T-helper 2 cell treated with Interferon-gamma antibody and Interleukin-4, amounts not matched to agents 5 μg/mL and 100 μg/mL, for 36 hours (primary cell): ENCODE measurements around the gene NKTR.

Experiments used
- DNase-seq: peaks from one replicate; pipeline ENCODE4 v3.0.0; 2021; ENCODE audit warnings: low spot score
- H3K27ac Mint-ChIP-seq: one replicate; pipeline ENCODE4 v1.8.0; 2021; ENCODE audit warnings: mild to moderate bottlenecking, mixed read lengths
- H3K27me3 Mint-ChIP-seq: one replicate; pipeline ENCODE4 v1.8.0; 2021; ENCODE audit warnings: low read depth, mixed read lengths
- H3K36me3 Mint-ChIP-seq: one replicate; pipeline ENCODE4 v1.8.0; 2021; ENCODE audit warnings: low read depth, mixed read lengths
- H3K4me1 Mint-ChIP-seq: one replicate; pipeline ENCODE4 v1.8.0; 2021; ENCODE audit warnings: low read depth, mixed read lengths
- H3K4me3 Mint-ChIP-seq: one replicate; pipeline ENCODE4 v1.8.0; 2022; ENCODE audit warnings: mild to moderate bottlenecking, moderate library complexity, mixed read lengths
- H3K9me3 Mint-ChIP-seq: one replicate; pipeline ENCODE4 v1.8.0; 2021; ENCODE audit warnings: mixed read lengths

NKTR gene

DNA sequence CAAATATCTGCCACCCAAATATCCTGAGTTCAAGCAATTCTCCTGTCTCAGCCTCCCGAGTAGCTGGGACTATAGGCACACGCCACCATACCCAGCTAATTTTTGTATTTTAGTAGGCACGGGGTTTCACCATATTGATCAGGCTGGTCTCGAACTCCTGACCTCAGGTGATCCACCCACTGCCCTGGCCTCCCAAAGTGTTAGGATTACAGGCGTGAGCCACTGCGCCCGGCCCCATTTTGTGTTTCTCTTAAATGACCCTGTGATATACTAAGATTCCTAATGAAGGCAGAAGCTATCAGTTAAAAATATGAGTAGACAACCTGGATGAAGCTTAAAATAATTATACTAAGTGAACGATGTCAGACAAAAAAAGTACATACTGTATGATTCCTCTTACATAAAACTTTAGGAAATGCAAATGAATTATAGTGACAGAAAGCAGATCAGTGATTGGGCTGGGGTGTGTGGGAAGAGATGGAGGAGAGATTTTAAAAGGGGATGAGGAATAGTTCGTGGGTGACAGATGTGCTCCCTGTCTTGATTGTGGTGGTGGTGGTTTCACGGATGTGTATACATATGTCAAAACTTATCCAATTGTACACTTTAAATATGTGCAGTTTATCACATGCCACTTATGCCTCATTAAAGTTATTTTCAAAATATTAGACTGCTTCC is 81.0 kb downstream of the NKTR start:
- H3K27ac Mint-ChIP-seq = no peak overlapping the region

DNA sequence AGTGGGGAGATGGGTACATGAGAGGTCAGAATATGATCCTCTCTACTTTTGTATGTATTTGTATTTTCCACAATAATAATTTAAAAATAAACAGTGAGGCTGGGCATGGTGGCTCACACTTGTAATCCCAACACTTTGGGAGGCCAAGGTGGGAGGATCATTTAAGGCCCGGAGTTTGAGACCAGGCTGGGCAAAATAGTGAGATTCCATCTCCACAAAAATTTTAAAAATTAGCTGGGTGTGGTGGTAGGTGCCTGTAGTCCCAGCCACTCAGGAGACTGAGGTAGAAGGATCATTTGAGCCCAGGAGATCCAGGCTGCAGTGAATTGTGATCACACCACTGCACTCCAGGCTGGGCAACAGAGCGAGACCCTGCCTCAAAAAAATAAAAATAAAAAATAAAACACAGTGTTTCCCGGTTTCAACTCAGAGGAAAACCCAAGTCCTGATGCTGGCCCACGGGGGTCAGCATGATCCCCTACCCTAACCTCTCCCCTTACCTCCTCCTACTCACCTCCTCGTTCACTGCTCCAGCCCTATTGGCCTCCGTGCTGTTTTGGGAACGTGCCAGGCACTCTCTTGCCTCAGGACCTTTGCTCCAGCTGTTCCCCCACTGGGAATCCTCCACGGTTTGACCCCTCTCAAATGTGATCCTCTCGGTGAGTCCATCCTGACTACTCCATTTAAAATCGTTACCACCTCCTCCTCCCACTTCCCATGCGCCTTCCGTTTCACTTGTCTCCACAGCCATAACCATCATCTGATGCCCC is 82.0 kb downstream of the NKTR start:
- Mint-ChIP-seq H3K27ac (no peak overlapping the region), H3K9me3 (peaks cover 12% of the 10 kb centered on the region), H3K36me3 (no peaks in the 10 kb centered on the region), H3K4me3 (no peak overlapping the region), H3K4me1 (peaks cover 2% of the 10 kb centered on the region), H3K27me3 (peaks cover 7% of the 10 kb centered on the region)
- no peak for DNase-seq

More for the DNA sequence above, 81.0 kb downstream of the NKTR start:
- DNase-seq = no peak
- Mint-ChIP-seq H3K4me3 (no peak overlapping the region), H3K9me3 (peaks cover 20% of the 10 kb centered on the region), H3K4me1 (peaks cover 2% of the 10 kb centered on the region), H3K27me3 (peaks cover 4% of the 10 kb centered on the region), H3K36me3 (no peaks in the 10 kb centered on the region)

- no peaks in the 10 kb centered on the region for H3K9me3 Mint-ChIP-seq
- no peak overlapping the region for H3K4me3 Mint-ChIP-seq
- peaks cover 2% of the 10 kb centered on the region for H3K4me1 Mint-ChIP-seq
- H3K27ac Mint-ChIP-seq = no peak overlapping the region
- H3K27me3 Mint-ChIP-seq = peaks cover 7% of the 10 kb centered on the region
- H3K36me3 Mint-ChIP-seq = no peaks in the 10 kb centered on the region
- DNase-seq = peak; percentile 21
Measured at GRCh38 chr3:42683875-42684598, 83.6 kb downstream of the NKTR start.

DNA sequence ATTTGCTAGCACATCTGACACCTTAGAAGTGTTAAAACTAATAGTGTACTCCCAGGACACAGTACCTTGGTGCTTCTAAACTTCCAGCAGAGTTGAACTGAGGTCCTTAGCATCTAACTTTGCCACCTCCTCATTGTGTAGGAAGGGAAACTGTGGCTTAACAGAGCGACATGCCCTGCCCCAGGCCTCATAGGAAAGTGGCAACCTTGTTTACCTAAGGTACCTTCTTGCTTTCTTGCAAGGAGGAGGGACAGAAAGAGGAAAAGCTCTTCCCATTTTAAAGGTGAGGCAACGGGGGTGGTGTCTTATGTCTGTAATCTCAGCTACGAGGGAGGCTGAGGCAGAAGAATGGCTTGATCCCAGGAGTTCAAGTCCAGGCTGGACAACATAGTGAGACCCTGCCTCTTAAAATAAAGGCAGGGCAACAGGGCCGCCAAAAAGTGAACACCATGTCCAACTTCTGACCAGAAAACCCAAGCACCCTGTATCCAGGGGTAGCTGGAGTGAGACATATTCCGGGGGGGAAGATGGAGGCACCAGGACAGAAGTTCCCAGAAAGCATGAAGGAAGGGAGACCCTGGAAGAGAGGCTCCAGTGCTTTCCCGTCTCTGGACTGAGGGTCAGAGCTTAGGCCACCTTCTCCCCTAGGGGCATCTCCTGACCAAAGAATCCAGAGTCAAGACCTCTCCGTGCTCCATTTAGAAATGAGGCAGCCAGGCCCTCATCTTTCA is 84.3 kb downstream of the NKTR start:
- Mint-ChIP-seq H3K4me3 (no peak overlapping the region), H3K9me3 (no peaks in the 10 kb centered on the region), H3K27ac (no peak overlapping the region), H3K36me3 (no peaks in the 10 kb centered on the region), H3K4me1 (peaks cover 2% of the 10 kb centered on the region), H3K27me3 (peaks cover 7% of the 10 kb centered on the region)
- no peak for DNase-seq

GRCh38 chr3:42685363-42685881 is 84.9 kb downstream of the NKTR start, which contains the start of gene KLHL40:
KLHL40 (plus strand) TSS chr3:42685537; CDS start chr3:42685619, 82 bp downstream.
- Mint-ChIP-seq H3K36me3 (no peaks in the 10 kb centered on the region), H3K27me3 (peaks cover 7% of the 10 kb centered on the region), H3K4me1 (peaks cover 2% of the 10 kb centered on the region), H3K4me3 (no peak within 1 kb of the TSS), H3K27ac (no peak within 1 kb of the TSS), H3K9me3 (no peaks in the 10 kb centered on the region)
- DNase-seq = no peak

GRCh38 chr3:42685891-42686820 is 85.7 kb downstream of the NKTR start:
- Mint-ChIP-seq H3K36me3 (no peaks in the 10 kb centered on the region), H3K27me3 (peaks cover 7% of the 10 kb centered on the region), H3K27ac (no peak overlapping the region)

DNA sequence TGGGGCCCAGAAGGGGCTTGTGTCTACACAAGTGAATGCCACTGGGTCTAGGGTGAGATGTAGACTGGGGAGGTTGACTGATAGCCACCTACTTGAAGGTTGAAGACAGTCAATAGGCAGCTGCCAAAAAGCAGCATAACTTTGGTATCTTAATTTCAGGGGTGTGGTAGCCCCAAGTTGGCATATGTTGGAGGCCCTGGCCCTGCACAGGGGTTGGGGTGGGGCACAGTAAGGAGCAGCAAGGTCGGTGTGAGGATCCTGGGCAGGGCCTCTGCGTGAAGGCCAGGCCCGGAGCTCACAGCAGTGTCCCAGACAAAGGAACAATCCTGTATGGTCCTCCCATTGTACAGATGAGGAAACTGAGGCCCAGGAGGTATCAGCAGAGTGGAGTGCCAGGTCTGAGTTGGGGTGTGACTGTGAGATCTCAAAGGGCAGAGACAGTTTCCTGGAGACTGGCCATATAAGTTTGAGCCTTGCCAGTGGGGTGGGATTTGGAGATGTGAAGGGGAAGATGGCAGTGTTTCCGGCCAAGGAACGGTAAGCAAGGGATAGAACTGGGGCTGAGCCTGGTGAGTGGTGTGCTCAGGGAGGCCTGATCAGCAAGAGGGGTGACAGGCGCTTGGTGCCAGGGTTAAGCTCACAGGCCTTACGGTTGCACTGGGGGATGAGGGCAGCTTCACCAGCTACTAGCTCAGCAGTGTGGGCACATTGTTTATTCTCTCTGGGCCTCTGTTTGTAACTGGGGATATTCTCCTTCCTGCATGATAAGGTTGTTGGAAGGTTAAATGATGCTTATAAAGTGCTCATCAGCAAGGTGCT is 86.6 kb downstream of the NKTR start:
- Mint-ChIP-seq H3K4me1 (peaks cover 2% of the 10 kb centered on the region), H3K9me3 (no peaks in the 10 kb centered on the region), H3K36me3 (no peaks in the 10 kb centered on the region), H3K4me3 (no peak overlapping the region), H3K27ac (no peak overlapping the region), H3K27me3 (peaks cover 7% of the 10 kb centered on the region)
- no peak for DNase-seq

More at GRCh38 chr3:42685891-42686820, 85.7 kb downstream of the NKTR start:
- Mint-ChIP-seq H3K4me3 (no peak overlapping the region), H3K9me3 (no peaks in the 10 kb centered on the region), H3K4me1 (peaks cover 2% of the 10 kb centered on the region)
- DNase-seq = no peak

DNA sequence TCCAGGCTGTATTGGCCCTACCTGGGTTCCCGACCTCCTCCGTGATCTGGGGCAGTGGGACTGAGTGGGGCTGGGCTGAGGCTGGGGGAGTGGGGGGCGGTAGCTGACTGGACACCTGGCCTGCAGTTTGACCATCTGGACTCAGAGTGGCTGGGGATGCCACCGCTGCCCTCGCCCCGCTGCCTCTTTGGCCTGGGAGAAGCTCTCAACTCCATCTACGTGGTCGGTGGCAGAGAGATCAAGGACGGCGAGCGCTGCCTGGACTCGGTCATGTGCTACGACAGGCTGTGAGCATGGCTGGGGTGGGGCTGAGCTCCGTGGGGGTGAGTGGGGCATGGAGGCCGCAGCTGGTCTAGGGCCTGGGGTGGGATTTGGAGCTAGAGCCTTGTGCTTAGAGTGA is 87.5 kb downstream of the NKTR start:
- Mint-ChIP-seq H3K4me1 (peaks cover 2% of the 10 kb centered on the region), H3K9me3 (no peaks in the 10 kb centered on the region), H3K36me3 (no peaks in the 10 kb centered on the region), H3K27me3 (peaks cover 7% of the 10 kb centered on the region), H3K27ac (no peak overlapping the region), H3K4me3 (no peak overlapping the region)
- no peak for DNase-seq

GRCh38 chr3:42688487-42689420 is 88.3 kb downstream of the NKTR start:
- peaks cover 2% of the 10 kb centered on the region for H3K4me1 Mint-ChIP-seq
- no peaks in the 10 kb centered on the region for H3K9me3 Mint-ChIP-seq
- DNase-seq = no peak
- H3K4me3 Mint-ChIP-seq = no peak overlapping the region
- peaks cover 7% of the 10 kb centered on the region for H3K27me3 Mint-ChIP-seq
- H3K36me3 Mint-ChIP-seq = no peaks in the 10 kb centered on the region
- no peak overlapping the region for H3K27ac Mint-ChIP-seq

DNA sequence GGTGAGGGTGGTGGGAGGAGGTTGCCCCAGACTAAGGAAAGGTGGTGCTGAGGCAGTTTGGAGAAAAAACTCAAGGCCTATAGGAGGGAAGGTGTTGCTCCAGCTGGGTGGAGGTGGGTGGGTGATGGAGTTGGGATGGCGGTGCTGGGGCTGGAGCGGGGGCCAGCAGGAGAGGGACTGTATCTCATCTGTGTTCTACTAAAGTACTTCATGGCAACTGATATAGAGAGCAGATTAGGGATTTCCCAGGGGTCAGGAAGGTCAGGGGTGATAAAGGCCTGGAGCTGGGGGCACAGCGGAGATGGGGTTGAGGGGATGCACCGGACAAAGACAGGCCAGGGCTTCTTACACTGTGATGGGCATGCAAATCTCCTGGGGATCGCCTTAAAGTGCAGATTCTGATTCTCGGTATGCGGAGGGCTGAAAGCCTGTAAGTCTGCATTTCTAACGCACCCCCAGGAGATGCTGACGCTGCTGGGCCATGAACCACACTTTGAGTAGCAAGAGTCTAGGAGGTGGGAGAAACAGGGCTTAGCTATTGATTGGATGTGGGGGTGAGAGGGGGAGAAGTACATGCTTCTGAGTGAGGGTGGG is 89.0 kb downstream of the NKTR start:
- Mint-ChIP-seq H3K4me3 (no peak overlapping the region), H3K9me3 (no peaks in the 10 kb centered on the region), H3K4me1 (peaks cover 2% of the 10 kb centered on the region), H3K27ac (no peak overlapping the region), H3K27me3 (peaks cover 7% of the 10 kb centered on the region), H3K36me3 (no peaks in the 10 kb centered on the region)
- no peak for DNase-seq

DNA sequence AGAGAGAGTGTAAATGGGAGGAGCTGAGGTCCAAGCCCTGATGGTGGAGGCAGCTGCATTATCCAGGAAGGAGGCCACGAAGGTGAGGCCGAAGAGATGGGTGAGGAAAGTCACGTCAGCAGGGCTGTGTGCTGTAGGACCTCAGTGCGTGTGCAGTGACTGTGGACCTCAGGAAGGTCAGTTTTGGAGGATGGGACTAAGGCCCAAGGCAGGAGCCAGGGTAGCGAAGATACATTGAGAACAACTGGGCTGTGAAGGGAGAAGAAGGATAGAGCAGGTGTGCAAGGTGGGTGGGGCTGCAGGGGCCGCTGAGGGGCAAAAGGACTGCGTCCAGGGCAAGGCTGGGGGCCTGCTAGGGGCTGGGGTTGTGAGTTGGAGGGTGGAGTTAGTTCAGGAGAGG is 89.7 kb downstream of the NKTR start:
- H3K36me3 Mint-ChIP-seq = no peaks in the 10 kb centered on the region
- no peaks in the 10 kb centered on the region for H3K9me3 Mint-ChIP-seq
- DNase-seq = no peak
- peaks cover 7% of the 10 kb centered on the region for H3K27me3 Mint-ChIP-seq
- H3K4me3 Mint-ChIP-seq = no peak overlapping the region
- H3K4me1 Mint-ChIP-seq = peaks cover 2% of the 10 kb centered on the region
- H3K27ac Mint-ChIP-seq = no peak overlapping the region
